GM12878 (cell line): ENCODE data around the gene SNPH. TPM values are rescaled to one million over a fixed set of nuclear protein-coding genes. Genes with fewer than 3 reads are reported as not detected.

Experiments used
- ATAC-seq: fragments of 200-7000 bp; cut with Tn5 transposase; 3 replicates; pipeline ENCODE4 v1.9.1; 2020; ENCODE audit warnings: mild to moderate bottlenecking, moderate library complexity
- Bru-seq: library from RNA; stranded (reverse); fragments of 400-500 nt; gene quantifications from one replicate; lab custom pipeline; 2021; lab: Mats Ljungman, UMichigan
- BruChase-seq, 2 experiments: library from RNA; stranded (reverse); fragments of 400-500 nt; gene quantifications; one replicate each; lab custom pipeline; 2021; lab: Mats Ljungman, UMichigan
- BruUV-seq: library from RNA; stranded (reverse); fragments of 400-500 nt; replicated peaks from 2 replicates; lab custom pipeline; 2021; lab: Mats Ljungman, UMichigan
- CTCF ChIA-PET: fragments of 300-600 bp; sonication (Branson Sonifier 250); formaldehyde crosslinking; extraction: SDS; loops from one replicate; lab custom pipeline; 2021; ENCODE audit warnings: inconsistent platforms; lab: Yijun Ruan, JAX
- POLR2A ChIA-PET: fragments of 350-600 bp; formaldehyde crosslinking; extraction: SDS; loops from one replicate; lab custom pipeline; 2021; ENCODE audit warnings: inconsistent platforms; lab: Charles Lee
- RAD21 ChIA-PET: fragments of 300-600 bp; sonication (Branson Sonifier 250); formaldehyde crosslinking; loops from one replicate; lab custom pipeline; 2023; ENCODE audit warnings: antibody characterized with exemption; ENCODE audit not compliant: unreplicated experiment; lab: Charles Lee
- SMC1A ChIA-PET: fragments of 300-600 bp; sonication (Branson Sonifier 250); formaldehyde crosslinking; loops from one replicate; lab custom pipeline; 2023; ENCODE audit not compliant: unreplicated experiment, uncharacterized antibody; lab: Charles Lee
- DNase-seq: peaks from one replicate; pipeline ENCODE4 v3.0.0-alpha.2; 2011; ENCODE audit warnings: low read depth, low spot score
- FAIRE-seq: peaks from 3 replicates; lab custom pipeline; 2011; peaks lifted over from hg19 to GRCh38; lab: Jason Lieb, UNC
- H2AFZ ChIP-seq: 2 replicates; pipeline ENCODE4 v1.6.0; 2011; ENCODE audit warnings: low read depth, low read length, control low read depth; ENCODE audit not compliant: control insufficient read depth
- H3K27ac ChIP-seq: 2 replicates; pipeline ENCODE4 v1.5.1; 2011; ENCODE audit warnings: control low read depth; ENCODE audit not compliant: control insufficient read depth, insufficient read depth
- H3K27me3 ChIP-seq, 2 experiments: replicated peaks in 1 of 2; 2 replicates each; pipeline versions ENCODE4 v1.6.0 to v1.6.1; 2011; ENCODE audit warnings: low read length in 1 of 2; ENCODE audit not compliant: control insufficient read depth in 2 of 2, insufficient read depth in 2 of 2
- H3K36me3 ChIP-seq, 2 experiments: 2 replicates each; pipeline ENCODE4 v1.5.1; 2011; ENCODE audit warnings: low read length in 1 of 2; ENCODE audit not compliant: control insufficient read depth in 2 of 2, insufficient read depth in 2 of 2
- H3K4me1 ChIP-seq: 2 replicates; pipeline ENCODE4 v1.6.1; 2011; ENCODE audit warnings: mild to moderate bottlenecking, low read length, moderate library complexity, mixed read lengths; ENCODE audit not compliant: control insufficient read depth, insufficient read depth
- H3K4me2 ChIP-seq: 2 replicates; pipeline ENCODE4 v1.6.0; 2011; ENCODE audit warnings: control low read depth; ENCODE audit not compliant: control insufficient read depth, insufficient read depth
- H3K4me3 ChIP-seq: fragments of 200-600 bp; sonication (generic); 2 replicates; pipeline ENCODE4 v1.5.1; 2016
- H3K79me2 ChIP-seq: 2 replicates; pipeline ENCODE4 v1.6.0; 2011; ENCODE audit warnings: low read length; ENCODE audit not compliant: control insufficient read depth, insufficient read depth
- H3K9ac ChIP-seq: 2 replicates; pipeline ENCODE4 v1.8.0; 2011; ENCODE audit warnings: low read length, control low read depth, mixed read lengths; ENCODE audit not compliant: control insufficient read depth, insufficient read depth
- H3K9me3 ChIP-seq: replicated peaks from 3 replicates; pipeline ENCODE4 v1.5.1; 2011; ENCODE audit warnings: mild to moderate bottlenecking, low read length; ENCODE audit not compliant: control insufficient read depth, insufficient read depth
- H4K20me1 ChIP-seq: 2 replicates; pipeline ENCODE4 v1.6.0; 2011; ENCODE audit not compliant: control insufficient read depth, insufficient read depth
- CREB1 ChIP-seq: IDR thresholded peaks from 2 replicates; pipeline ENCODE4 v1.6.1; 2012; ENCODE audit warnings: low read depth, mild to moderate bottlenecking, inconsistent platforms
- KAT2A ChIP-seq: conservative IDR thresholded peaks from 2 replicates; pipeline ENCODE4 v1.6.1; 2011; ENCODE audit warnings: low read depth, low read length; ENCODE audit not compliant: control insufficient read depth
- ZNF592 ChIP-seq: fragments of 450-650 bp; IDR thresholded peaks from 2 replicates; pipeline ENCODE4 v1.6.1; 2017; ENCODE audit warnings: mild to moderate bottlenecking, moderate library complexity
- WGBS: methylation state at CpG from one replicate; pipeline ENCODE4 v1.1.6; 2016; ENCODE audit warnings: low lambda C conversion rate; ENCODE audit not compliant: insufficient replicate concordance, insufficient coverage; ENCODE audit errors: missing lambda C conversion rate; 5-methylcytosine and 5-hydroxymethylcytosine counted together
- in situ Hi-C: fragments of 300-500 bp; cut with MboI; formaldehyde crosslinking; loops from 9 replicates; pipeline ENCODE4 v1.14.3; 2018; ENCODE audit warnings: mixed read lengths
- intact Hi-C: fragments of 100-400 bp; cut with micrococcal nuclease; formaldehyde crosslinking; loops from one replicate; pipeline ENCODE4 v1.14.2; 2022; ENCODE audit not compliant: unreplicated experiment
- long read RNA-seq, 2 experiments: library from polyadenylated mRNA; unstranded; transcript quantifications; one replicate each; pipeline ENCODE4 v2.0.0, GENCODE V29; 2019 to 2020
- polyA minus RNA-seq, 3 experiments: library from RNA; depleted of rRNA, polyadenylated mRNA; stranded (reverse); fragments of >200 nt; gene quantifications; 2 replicates each; pipeline ENCODE4 v1.2.3, GENCODE V29; 2011
- polyA plus RNA-seq, 11 experiments: library from polyadenylated mRNA; depleted of rRNA in 4 of 11; unstranded in 6 of 11; stranded (reverse) in 5 of 11; fragments of >200 nt; fragmentation: Nextera tagmentation in 4 of 11; fragmentation: Illumina TruSeq in 1 of 11; extraction: Ambion mirVana in 4 of 11; extraction: Trizol in 1 of 11; gene quantifications; 1 replicate in 1 of 11; 2 replicates in 10 of 11; pipeline versions ENCODE4 v1.2.1 to v1.2.3, GENCODE V29; 2011 to 2016; ENCODE audit warnings: inconsistent platforms in 2 of 11, missing spikeins in 2 of 11, low read depth in 1 of 11
- total RNA-seq, 4 experiments: library from RNA; depleted of rRNA in 3 of 4; stranded (reverse); fragments of >200 nt in 3 of 4; fragmentation: Illumina TruSeq in 1 of 4; extraction: Trizol in 1 of 4; gene quantifications; 2 replicates each; pipeline versions ENCODE4 v1.2.1 to v1.2.3, GENCODE V29; 2013 to 2021

SNPH gene
- 0.27 and 0.34 TPM in 2 replicates for total RNA-seq (2013; cell fraction: nucleolus; rRNA removed)
- total RNA-seq (2014; rRNA removed) (0.45 and 0.49 TPM in 2 replicates), total RNA-seq (2014; rRNA removed; fragmentation: Illumina TruSeq; extraction: Trizol) (0.13 and 0.14 TPM in 2 replicates), total RNA-seq (2021) (0.31 and 0.53 TPM in 2 replicates), polyA plus RNA-seq (2011; rRNA removed) (not detected in 2 replicates), polyA plus RNA-seq (2014; fragmentation: Illumina TruSeq; extraction: Trizol) (0.05 and 0.15 TPM in 2 replicates), polyA plus RNA-seq (2014; fragmentation: Nextera tagmentation; extraction: Ambion mirVana) (under 1 TPM in 1 of 2 experiments, not detected in 1; 0.02 TPM), polyA plus RNA-seq (2014; rRNA removed) (0.27 and 0.40 TPM in 2 replicates), polyA plus RNA-seq (2016; fragmentation: Nextera tagmentation; extraction: Ambion mirVana) (under 1 TPM; 0.37 to 0.44 TPM), polyA minus RNA-seq (2011; rRNA and poly(A)+ RNA removed) (not detected in 2 replicates), Bru-seq, nascent RNA (percentile 23 among the genes with signal in this experiment), BruChase-seq, experiment 1, labeled RNA remaining after a 6-hour chase (percentile 28 among the genes with signal in this experiment), BruChase-seq, experiment 2, labeled RNA remaining after a 2-hour chase (percentile 32 among the genes with signal in this experiment)
- polyA plus RNA-seq (2011; ENCODE audit: low read depth): 0.07 TPM
- polyA plus RNA-seq (2011; cell fraction: cytosol; rRNA removed): 0.01 and 0.02 TPM in 2 replicates
- polyA plus RNA-seq (2011; cell fraction: nucleus; rRNA removed): 0.09 and 0.18 TPM in 2 replicates
- 0.09 and 0.14 TPM in 2 replicates for polyA plus RNA-seq (2012)
- 0.53 TPM in 1 of 2 replicates, not detected in the other for polyA minus RNA-seq (2011; cell fraction: cytosol; rRNA and poly(A)+ RNA removed)
- not detected in 2 replicates for polyA minus RNA-seq (2011; cell fraction: nucleus; rRNA and poly(A)+ RNA removed)
- long read RNA-seq, experiment 1: 0 reads
- long read RNA-seq, experiment 2: 0 reads

- Histone ChIP-seq H3K27me3 (peaks cover 3 to 10% of the 10 kb centered on the region in 2 experiments), H4K20me1 (no peaks in the 10 kb centered on the region), H3K79me2 (no peaks in the 10 kb centered on the region), H2AFZ (peak within 1 kb of the TSS; percentile 75), H3K27ac (no peak within 1 kb of the TSS), H3K4me3 (peak within 1 kb of the TSS; percentile 47), H3K4me2 (peak within 1 kb of the TSS; percentile 64), H3K36me3 (no peaks in the 10 kb centered on the region), H3K9ac (no peak within 1 kb of the TSS), H3K4me1 (no peaks in the 10 kb centered on the region), H3K9me3 (peaks cover 3% of the 10 kb centered on the region; the same call in 1 of the 3 replicates)
- POLR2A ChIA-PET: no interaction called here
- intact Hi-C loops: no loop called here
- SMC1A ChIA-PET: no interaction called here
- TF ChIP-seq ZNF592 (no peak), CREB1 (0 out of 2 replicates have a peak, but pooled peaks have one; percentile 23), KAT2A (no peak)
- no peak for FAIRE-seq
- in situ Hi-C loops: no loop called here
- no peak for DNase-seq
- ATAC-seq: peak; percentile 94
- RAD21 ChIA-PET: no interaction called here
- BruUV-seq: no TSS peak
- 2% methylated on average over 28 of the region's 61 CpGs for WGBS
- CTCF ChIA-PET: no interaction called here
Measured at GRCh38 chr20:1266167-1266973, at the start of gene SNPH. Gene SNPH, plus strand, starts transcription at chr20:1266294. Its CDS starts 29,946 bp downstream, at chr20:1296240.
